Prostate gland (tissue), 2 donors: ENCODE data around the gene TTC22.

Experiments
- POLR2AphosphoS5 ChIP-seq: sonication (generic); formaldehyde crosslinking; IDR thresholded peaks from one replicate; pipeline ENCODE4 v1.6.1; 2017; ENCODE audit warnings: antibody characterized with exemption
- TF ChIP-seq, protein P1 (sequence below), 4 experiments: fragments of 200-600 bp in 2 of 4; fragments of 450-650 bp in 2 of 4; sonication (generic) in 2 of 4; IDR thresholded peaks; 1 replicate in 3 of 4; 2 replicates in 1 of 4; pipeline ENCODE4 v1.5.1; 2016 to 2019; ENCODE audit warnings: antibody characterized with exemption in 4 of 4, mild to moderate bottlenecking in 2 of 4, moderate library complexity in 2 of 4

DNA sequence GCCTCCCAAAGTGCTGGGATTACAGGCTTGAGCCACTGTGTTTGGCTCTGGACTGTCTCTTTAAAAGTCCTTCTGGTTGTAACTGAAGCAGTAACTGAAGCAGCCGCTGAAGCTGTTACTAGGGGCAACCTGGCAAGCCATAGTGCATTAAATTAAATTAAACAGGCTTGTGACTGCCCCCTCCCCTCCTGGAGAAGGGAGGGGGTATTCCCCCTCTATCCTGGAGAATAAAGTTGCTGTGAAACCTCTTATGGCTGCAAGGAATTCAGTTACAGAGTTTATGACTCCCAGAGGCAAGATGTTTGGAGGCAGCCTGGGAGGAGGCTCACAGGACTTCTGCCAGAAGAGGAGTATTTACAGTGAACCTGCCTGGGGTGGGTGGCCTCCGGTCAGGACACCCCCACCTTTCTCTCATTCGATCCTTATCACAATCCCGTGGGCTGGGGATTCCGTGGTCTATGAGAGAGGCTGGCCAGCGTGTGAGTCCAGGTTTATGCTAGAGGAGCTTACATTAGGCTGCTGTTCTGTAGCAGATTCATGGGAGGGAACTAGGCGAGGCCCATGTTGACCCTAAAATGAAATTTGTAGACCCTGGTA is 8.3 kb downstream of the TTC22 start:
- TF ChIP-seq, protein P1, sequence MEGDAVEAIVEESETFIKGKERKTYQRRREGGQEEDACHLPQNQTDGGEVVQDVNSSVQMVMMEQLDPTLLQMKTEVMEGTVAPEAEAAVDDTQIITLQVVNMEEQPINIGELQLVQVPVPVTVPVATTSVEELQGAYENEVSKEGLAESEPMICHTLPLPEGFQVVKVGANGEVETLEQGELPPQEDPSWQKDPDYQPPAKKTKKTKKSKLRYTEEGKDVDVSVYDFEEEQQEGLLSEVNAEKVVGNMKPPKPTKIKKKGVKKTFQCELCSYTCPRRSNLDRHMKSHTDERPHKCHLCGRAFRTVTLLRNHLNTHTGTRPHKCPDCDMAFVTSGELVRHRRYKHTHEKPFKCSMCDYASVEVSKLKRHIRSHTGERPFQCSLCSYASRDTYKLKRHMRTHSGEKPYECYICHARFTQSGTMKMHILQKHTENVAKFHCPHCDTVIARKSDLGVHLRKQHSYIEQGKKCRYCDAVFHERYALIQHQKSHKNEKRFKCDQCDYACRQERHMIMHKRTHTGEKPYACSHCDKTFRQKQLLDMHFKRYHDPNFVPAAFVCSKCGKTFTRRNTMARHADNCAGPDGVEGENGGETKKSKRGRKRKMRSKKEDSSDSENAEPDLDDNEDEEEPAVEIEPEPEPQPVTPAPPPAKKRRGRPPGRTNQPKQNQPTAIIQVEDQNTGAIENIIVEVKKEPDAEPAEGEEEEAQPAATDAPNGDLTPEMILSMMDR (IDR thresholded peaks at IDR 0.05), result no peak
- TF ChIP-seq POLR2AphosphoS5, result no peak
